Hindlimb muscle (tissue), 1 donor: Measurements from ENCODE around the gene MC4R. TPM values are rescaled to one million over a fixed set of nuclear protein-coding genes. Genes with fewer than 3 reads are reported as not detected.
A peak's percentile ranks its signal among the peaks of the same experiment; 100 is the strongest.
"Not testable (repeated sequence)": the region's sequence is repeated elsewhere in the genome, so short reads cannot be mapped to it uniquely, and the experiment has no call there.

Source experiments
- DNase-seq: peaks from one replicate; pipeline ENCODE4 v3.0.0-alpha.2; 2013
- polyA plus RNA-seq: library from polyadenylated mRNA; unstranded; fragments of 120-200 nt; gene quantifications from one replicate; pipeline ENCODE4 v1.2.1, GENCODE V29; 2013; ENCODE audit not compliant: insufficient read length

The MC4R gene
- polyA plus RNA-seq = 0.45 TPM

GRCh38 chr18:60372596-60372995 is at the start of gene MC4R:
MC4R (minus strand) TSS chr18:60372775; CDS start chr18:60372349, 426 bp downstream.
- peak; percentile 64 for DNase-seq

- not testable (repeated sequence) for DNase-seq
Observed at GRCh38 chr18:60422306-60422705, 49.7 kb upstream of the MC4R start.

GRCh38 chr18:60421356-60422118 is 49.0 kb upstream of the MC4R start:
- DNase-seq = no peak

GRCh38 chr18:60417946-60418345 is 45.4 kb upstream of the MC4R start:
- DNase-seq = no peak

GRCh38 chr18:60413944-60414547 is 41.5 kb upstream of the MC4R start:
- DNase-seq = no peak

GRCh38 chr18:60411715-60412114 is 39.1 kb upstream of the MC4R start:
- DNase-seq = no peak

GRCh38 chr18:60406721-60407120 is 34.1 kb upstream of the MC4R start:
- DNase-seq = no peak

GRCh38 chr18:60404486-60405085 is 32.0 kb upstream of the MC4R start:
- no peak for DNase-seq

GRCh38 chr18:60401346-60401745 is 28.8 kb upstream of the MC4R start:
- no peak for DNase-seq

GRCh38 chr18:60391571-60392226 is 19.1 kb upstream of the MC4R start:
- DNase-seq = no peak

GRCh38 chr18:60389314-60389713 is 16.7 kb upstream of the MC4R start:
- DNase-seq = no peak

GRCh38 chr18:60385693-60386092 is 13.1 kb upstream of the MC4R start:
- DNase-seq = no peak

- no peak for DNase-seq
Observed at GRCh38 chr18:60383893-60384292, 11.3 kb upstream of the MC4R start.

GRCh38 chr18:60377778-60378469 is 5.3 kb upstream of the MC4R start:
- no peak for DNase-seq

- DNase-seq = no peak
Observed at GRCh38 chr18:60372132-60372531, 443 bp downstream of the MC4R start.

- DNase-seq = no peak
Observed at GRCh38 chr18:60358516-60358915, 14.1 kb downstream of the MC4R start.

- no peak for DNase-seq
Observed at GRCh38 chr18:60350941-60351340, 21.6 kb downstream of the MC4R start.

GRCh38 chr18:60350150-60350549 is 22.4 kb downstream of the MC4R start:
- no peak for DNase-seq

GRCh38 chr18:60347526-60348045 is 25.0 kb downstream of the MC4R start:
- no peak for DNase-seq

- DNase-seq = no peak
Observed at GRCh38 chr18:60339018-60339417, 33.6 kb downstream of the MC4R start.

GRCh38 chr18:60331890-60332289 is 40.7 kb downstream of the MC4R start:
- no peak for DNase-seq

- DNase-seq = no peak
Observed at GRCh38 chr18:60329131-60329530, 43.4 kb downstream of the MC4R start.
